Sigmoid colon (tissue), 7 donors: ENCODE data around the gene LRRC74A. TPM values are rescaled to one million over a fixed set of nuclear protein-coding genes. Genes with fewer than 3 reads are reported as not detected.

ENCODE experiments used
- DNase-seq: peaks from one replicate; pipeline ENCODE4 v3.0.0-alpha.2; 2019
- H3K27ac ChIP-seq, 4 donors: fragments of 200-600 bp; sonication (generic); one replicate each; pipeline ENCODE4 v1.5.1; 2016 to 2019; ENCODE audit warnings: mild to moderate bottlenecking in 1 of 4
- H3K27me3 ChIP-seq, 3 donors: fragments of 200-600 bp; sonication (generic); one replicate each; pipeline ENCODE4 v1.5.1; 2019; ENCODE audit warnings: mild to moderate bottlenecking in 1 of 3
- H3K36me3 ChIP-seq, 4 donors: fragments of 200-600 bp; sonication (generic); one replicate each; pipeline ENCODE4 v1.5.1; 2016 to 2019
- H3K4me1 ChIP-seq, 4 donors: fragments of 200-600 bp; sonication (generic); one replicate each; pipeline ENCODE4 v1.5.1; 2017 to 2019
- H3K4me3 ChIP-seq, 4 donors: fragments of 200-600 bp; sonication (generic); one replicate each; pipeline ENCODE4 v1.5.1; 2017 to 2019; ENCODE audit warnings: mild to moderate bottlenecking in 2 of 4, moderate library complexity in 1 of 4
- H3K9me3 ChIP-seq, 4 donors: fragments of 200-600 bp in 3 of 4; sonication (generic) in 3 of 4; one replicate each; pipeline versions ENCODE4 v1.5.1 to v1.6.1; 2013 to 2019
- EP300 ChIP-seq, 4 donors: sonication (generic); formaldehyde crosslinking; IDR thresholded peaks; one replicate each; pipeline ENCODE4 v1.6.1; 2017; ENCODE audit warnings: antibody characterized with exemption in 4 of 4
- POLR2A ChIP-seq, 2 donors: fragments of 450-650 bp; IDR thresholded peaks; one replicate each; pipeline ENCODE4 v1.6.1; 2016; ENCODE audit warnings: antibody characterized with exemption in 2 of 2, mild to moderate bottlenecking in 2 of 2, moderate library complexity in 2 of 2
- POLR2AphosphoS5 ChIP-seq, 4 donors: sonication (generic); formaldehyde crosslinking; IDR thresholded peaks; one replicate each; pipeline ENCODE4 v1.6.1; 2017; ENCODE audit warnings: antibody characterized with exemption in 4 of 4
- WGBS, 2 donors: extraction: QIAGEN DNeasy Blood & Tissue Kit; methylation state at CpG; one replicate each; pipeline ENCODE4 v1.1.7; 2013; 5-methylcytosine and 5-hydroxymethylcytosine counted together
- intact Hi-C: fragments of 100-400 bp; cut with DNase I; formaldehyde crosslinking; loops from one replicate; pipeline ENCODE4 v1.15.1; 2023
- polyA plus RNA-seq, 3 donors: library from polyadenylated mRNA; stranded (reverse); fragments of 200-250 nt; gene quantifications; one replicate each; pipeline ENCODE4 v1.2.3, GENCODE V29; 2013
- total RNA-seq, 4 donors: library from RNA; depleted of rRNA; stranded (reverse); fragments of >200 nt; gene quantifications; one replicate each; pipeline ENCODE4 v1.1.0, GENCODE V29; 2016
- TF ChIP-seq, protein P1 (sequence below), 4 experiments: fragments of 450-650 bp in 3 of 4; fragments of 200-600 bp in 1 of 4; IDR thresholded peaks; one replicate each; pipeline ENCODE4 v1.5.1; 2016 to 2019; ENCODE audit warnings: antibody characterized with exemption in 4 of 4, mild to moderate bottlenecking in 3 of 4, moderate library complexity in 2 of 4
- donor health status: healthy with polysubstance abuse.
- donor health status: Bipolar disorder and iron deficiency.
- donor health status: healthy.

LRRC74A gene
- total and polyA plus RNA-seq, 7 donors = not detected

- Histone ChIP-seq H3K9me3 (no peaks in the 10 kb centered on the region), H3K27me3 (peaks cover 0 to 5% (median 0%) of the 10 kb centered on the region in 3 donors), H3K36me3 (no peaks in the 10 kb centered on the region), H3K4me1 (no peaks in the 10 kb centered on the region), H3K4me3 (no peak overlapping the region), H3K27ac (no peak overlapping the region)
- TF ChIP-seq, protein P1, sequence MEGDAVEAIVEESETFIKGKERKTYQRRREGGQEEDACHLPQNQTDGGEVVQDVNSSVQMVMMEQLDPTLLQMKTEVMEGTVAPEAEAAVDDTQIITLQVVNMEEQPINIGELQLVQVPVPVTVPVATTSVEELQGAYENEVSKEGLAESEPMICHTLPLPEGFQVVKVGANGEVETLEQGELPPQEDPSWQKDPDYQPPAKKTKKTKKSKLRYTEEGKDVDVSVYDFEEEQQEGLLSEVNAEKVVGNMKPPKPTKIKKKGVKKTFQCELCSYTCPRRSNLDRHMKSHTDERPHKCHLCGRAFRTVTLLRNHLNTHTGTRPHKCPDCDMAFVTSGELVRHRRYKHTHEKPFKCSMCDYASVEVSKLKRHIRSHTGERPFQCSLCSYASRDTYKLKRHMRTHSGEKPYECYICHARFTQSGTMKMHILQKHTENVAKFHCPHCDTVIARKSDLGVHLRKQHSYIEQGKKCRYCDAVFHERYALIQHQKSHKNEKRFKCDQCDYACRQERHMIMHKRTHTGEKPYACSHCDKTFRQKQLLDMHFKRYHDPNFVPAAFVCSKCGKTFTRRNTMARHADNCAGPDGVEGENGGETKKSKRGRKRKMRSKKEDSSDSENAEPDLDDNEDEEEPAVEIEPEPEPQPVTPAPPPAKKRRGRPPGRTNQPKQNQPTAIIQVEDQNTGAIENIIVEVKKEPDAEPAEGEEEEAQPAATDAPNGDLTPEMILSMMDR (IDR thresholded peaks at IDR 0.05) = no peak
- no peak for TF ChIP-seq EP300 (IDR thresholded peaks at IDR 0.05)
- TF ChIP-seq POLR2AphosphoS5 (IDR thresholded peaks at IDR 0.05) = no peak
- TF ChIP-seq POLR2A (IDR thresholded peaks at IDR 0.05) = no peak
- DNase-seq = no peak
- WGBS, 2 donors = 83 to 91% methylated on average over 2 of the region's 2 CpGs
- intact Hi-C loops = no loop called here
Measured at GRCh38 chr14:76820700-76821099, 5.5 kb upstream of the LRRC74A start.

DNA sequence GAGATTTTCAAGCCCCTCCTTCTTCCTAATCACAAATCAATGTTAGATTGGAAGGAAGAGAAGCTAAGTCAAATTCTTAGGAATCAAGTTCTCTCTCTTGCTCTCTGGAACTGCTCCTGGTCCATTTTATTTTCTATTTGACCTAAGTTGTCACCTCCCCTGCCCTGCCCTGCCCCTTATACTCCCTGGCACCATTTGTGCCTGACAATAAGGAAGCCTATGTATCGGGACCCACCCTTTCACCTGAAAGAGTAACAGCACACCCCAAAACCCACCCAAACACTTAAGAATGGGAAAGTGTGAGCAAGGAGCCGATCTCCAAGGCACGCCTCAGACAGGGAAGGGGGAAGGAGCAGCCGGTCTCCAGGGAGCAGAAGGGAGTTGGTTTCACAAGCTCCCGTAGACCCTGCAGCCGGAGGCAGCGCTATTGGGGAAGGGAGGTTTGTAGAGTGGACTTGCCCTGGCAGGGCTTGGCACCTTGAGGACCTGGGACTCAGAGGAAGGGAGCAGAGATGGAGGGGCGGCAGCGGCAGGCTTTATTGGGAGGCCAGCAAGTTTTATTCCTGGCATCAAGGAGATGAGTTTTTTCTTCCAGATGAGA is 1.6 kb downstream of the LRRC74A start:
- 25 to 61% methylated on average over 9 of the region's 9 CpGs for WGBS, 2 donors
- no peak for DNase-seq
- H3K4me1 ChIP-seq = peaks cover 0 to 7% (median 0%) of the 10 kb centered on the region in 4 donors
- peak overlapping the region; percentile 46 to 56 (median 54) for H3K27ac ChIP-seq
- peak overlapping the region in 3 of 4 donors; percentile 28 to 35 (median 29) for H3K4me3 ChIP-seq
- TF ChIP-seq EP300 (IDR thresholded peaks at IDR 0.05) = no peak
- TF ChIP-seq POLR2A (IDR thresholded peaks at IDR 0.05) = no peak
- TF ChIP-seq, protein P1 (IDR thresholded peaks at IDR 0.05) = no peak
- TF ChIP-seq POLR2AphosphoS5 (IDR thresholded peaks at IDR 0.05) = no peak
- intact Hi-C loops = no loop called here
- no peaks in the 10 kb centered on the region for H3K9me3 ChIP-seq
- no peaks in the 10 kb centered on the region for H3K27me3 ChIP-seq
- H3K36me3 ChIP-seq = no peaks in the 10 kb centered on the region

GRCh38 chr14:76828339-76829012 is 2.3 kb downstream of the LRRC74A start:
- Histone ChIP-seq H3K27me3 (no peaks in the 10 kb centered on the region), H3K27ac (peak overlapping the region; percentile 46 to 56 (median 54)), H3K4me1 (peaks cover 0 to 7% (median 0%) of the 10 kb centered on the region in 4 donors), H3K9me3 (no peaks in the 10 kb centered on the region), H3K4me3 (peak overlapping the region in 3 of 4 donors; percentile 28 to 35 (median 29)), H3K36me3 (no peaks in the 10 kb centered on the region)
- intact Hi-C loops = no loop called here
- TF ChIP-seq EP300 (IDR thresholded peaks at IDR 0.05) (no peak), POLR2A (IDR thresholded peaks at IDR 0.05) (no peak), POLR2AphosphoS5 (IDR thresholded peaks at IDR 0.05) (no peak)
- TF ChIP-seq, protein P1 (IDR thresholded peaks at IDR 0.05) = no peak
- DNase-seq = no peak
- 79 to 80% methylated on average over 17 of the region's 17 CpGs for WGBS, 2 donors

- DNase-seq = no peak
- TF ChIP-seq POLR2AphosphoS5 (IDR thresholded peaks at IDR 0.05) = no peak
- no peak for TF ChIP-seq POLR2A (IDR thresholded peaks at IDR 0.05)
- no peak for TF ChIP-seq EP300 (IDR thresholded peaks at IDR 0.05)
- TF ChIP-seq, protein P1 (IDR thresholded peaks at IDR 0.05) = no peak
- Histone ChIP-seq H3K36me3 (no peaks in the 10 kb centered on the region), H3K4me3 (no peak overlapping the region), H3K9me3 (no peaks in the 10 kb centered on the region), H3K27ac (peak overlapping the region in 3 of 4 donors; percentile 32 to 56 (median 46)), H3K27me3 (no peaks in the 10 kb centered on the region), H3K4me1 (peaks cover 0 to 7% (median 0%) of the 10 kb centered on the region in 4 donors)
- intact Hi-C loops = no loop called here
- 71 to 82% methylated on average over 3 of the region's 3 CpGs for WGBS, 2 donors
Measured at GRCh38 chr14:76829013-76829365, 2.8 kb downstream of the LRRC74A start.
